ENCODE data around the gene C16orf95.

C16orf95 gene

DNA sequence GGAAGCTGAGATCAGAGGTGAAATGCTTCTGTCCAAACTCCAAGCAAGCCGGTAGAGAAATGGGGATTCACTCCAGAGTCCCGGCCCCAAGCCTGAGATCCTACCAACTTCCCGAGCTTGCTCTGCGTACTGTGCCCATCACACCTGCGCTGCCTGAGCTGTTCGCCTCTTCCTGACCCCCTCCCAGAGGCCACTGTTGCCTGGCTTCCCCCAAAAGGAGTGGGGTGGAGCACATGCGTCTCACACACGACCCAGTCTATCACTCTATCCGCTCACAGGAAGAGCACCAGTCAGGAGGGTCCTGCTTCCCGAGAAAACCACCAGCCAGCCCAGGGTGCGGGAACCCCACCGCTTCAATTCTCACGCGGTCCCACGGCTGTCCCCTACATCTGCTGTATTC lies 13.5 kb upstream of the C16orf95 start:
- H3K4me3 ChIP-seq (ENCODE audit: insufficient read length, low read depth), result no peak overlapping the region
- TF ChIP-seq SUZ12 (IDR thresholded peaks at IDR 0.05; ENCODE audit: extremely low read depth, insufficient read depth, insufficient read length) (no peak), ZNF274 (IDR thresholded peaks at IDR 0.05; ENCODE audit: low read depth, low read length) (no peak), YY1 (IDR thresholded peaks at IDR 0.05; ENCODE audit: insufficient read depth, insufficient read length) (no peak)
- peaks cover 83% of the 10 kb centered on the region for H3K36me3 ChIP-seq (ENCODE audit: insufficient read depth, insufficient read length, low read length)
- DNase-seq (ENCODE audit: low read depth, low spot score), result no peak
- H3K27me3 ChIP-seq (ENCODE audit: insufficient read depth, insufficient read length), result no peaks in the 10 kb centered on the region
- no peak overlapping the region for H3K9ac ChIP-seq (ENCODE audit: insufficient read length, low read depth)
- H3K9me3 ChIP-seq (ENCODE audit: insufficient read depth, low read length), result no peaks in the 10 kb centered on the region
- peaks cover 3% of the 10 kb centered on the region for H3K4me1 ChIP-seq (ENCODE audit: insufficient read depth, insufficient read length)

DNA sequence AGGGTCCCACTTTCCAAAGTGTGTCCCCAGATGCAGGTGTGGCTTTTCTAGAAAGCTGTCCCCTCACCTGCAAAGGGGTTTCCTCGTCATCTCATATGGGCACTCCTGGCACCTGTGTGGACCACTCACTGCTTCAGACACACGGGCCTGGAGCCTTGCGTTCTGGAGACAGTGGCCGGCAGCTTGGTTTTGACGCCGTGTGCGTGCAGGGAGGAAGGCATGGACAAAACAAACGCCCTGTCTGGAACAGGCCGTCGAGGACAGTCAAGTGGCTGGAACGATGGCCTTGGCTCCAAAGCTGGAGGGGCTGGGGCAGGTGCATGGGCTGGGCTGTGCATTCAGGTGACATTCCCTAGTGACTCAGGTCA lies 13.0 kb upstream of the C16orf95 start:
- no peak overlapping the region for H3K9ac ChIP-seq (ENCODE audit: insufficient read length, low read depth)
- H3K9me3 ChIP-seq (ENCODE audit: insufficient read depth, low read length), result no peaks in the 10 kb centered on the region
- no peak overlapping the region for H3K4me3 ChIP-seq (ENCODE audit: insufficient read length, low read depth)
- H3K36me3 ChIP-seq (ENCODE audit: insufficient read depth, insufficient read length, low read length), result peaks cover 80% of the 10 kb centered on the region
- H3K4me1 ChIP-seq (ENCODE audit: insufficient read depth, insufficient read length), result peaks cover 3% of the 10 kb centered on the region
- DNase-seq (ENCODE audit: low read depth, low spot score), result no peak
- TF ChIP-seq SUZ12 (IDR thresholded peaks at IDR 0.05; ENCODE audit: extremely low read depth, insufficient read depth, insufficient read length), result no peak
- no peak for TF ChIP-seq ZNF274 (IDR thresholded peaks at IDR 0.05; ENCODE audit: low read depth, low read length)
- no peak for TF ChIP-seq YY1 (IDR thresholded peaks at IDR 0.05; ENCODE audit: insufficient read depth, insufficient read length)
- H3K27me3 ChIP-seq (ENCODE audit: insufficient read depth, insufficient read length), result no peaks in the 10 kb centered on the region

DNA sequence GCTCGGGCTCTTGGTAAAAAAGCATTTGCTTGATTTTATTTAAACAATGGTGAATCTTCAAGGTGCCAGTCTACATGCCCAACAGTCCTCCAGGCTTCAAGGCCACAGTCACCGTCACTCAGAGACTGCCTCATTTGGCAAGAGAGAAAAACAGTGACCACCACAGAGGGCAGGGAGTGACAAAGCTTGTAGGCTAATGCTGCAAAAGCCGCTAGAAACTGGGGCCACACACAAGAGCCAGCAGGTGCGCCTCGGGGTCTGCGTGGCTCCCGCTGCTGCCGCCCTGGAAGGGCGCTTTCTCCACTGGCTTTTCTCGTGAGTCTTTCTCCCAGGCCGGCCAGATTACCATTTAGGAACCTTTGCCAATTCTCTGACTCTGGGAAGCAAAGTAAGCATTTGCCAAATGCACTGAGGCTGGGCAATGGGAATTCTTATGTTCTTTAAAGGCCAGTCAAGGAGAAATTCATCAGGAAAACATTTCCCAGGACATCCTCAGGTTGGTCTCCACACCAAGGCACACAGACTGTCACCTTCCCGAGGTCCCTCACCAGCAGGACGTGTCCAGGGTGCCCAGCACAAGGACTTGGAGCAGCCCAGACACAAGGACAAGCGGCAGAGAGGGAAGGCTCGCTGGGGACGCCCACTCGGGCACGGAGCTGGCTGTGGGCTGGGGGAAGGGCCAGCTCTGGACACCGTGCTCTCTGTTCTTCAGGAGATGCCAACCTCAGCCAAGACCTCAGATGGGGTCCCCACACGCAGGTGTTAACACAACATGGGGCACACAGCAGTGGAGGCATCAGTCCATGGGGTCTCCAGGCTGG lies 12.5 kb upstream of the C16orf95 start:
- H3K4me1 ChIP-seq (ENCODE audit: insufficient read depth, insufficient read length), result peaks cover 7% of the 10 kb centered on the region
- TF ChIP-seq SUZ12 (IDR thresholded peaks at IDR 0.05; ENCODE audit: extremely low read depth, insufficient read depth, insufficient read length) (no peak), YY1 (IDR thresholded peaks at IDR 0.05; ENCODE audit: insufficient read depth, insufficient read length) (no peak), ZNF274 (IDR thresholded peaks at IDR 0.05; ENCODE audit: low read depth, low read length) (no peak)
- no peaks in the 10 kb centered on the region for H3K27me3 ChIP-seq (ENCODE audit: insufficient read depth, insufficient read length)
- H3K9me3 ChIP-seq (ENCODE audit: insufficient read depth, low read length), result no peaks in the 10 kb centered on the region
- no peak overlapping the region for H3K4me3 ChIP-seq (ENCODE audit: insufficient read length, low read depth)
- DNase-seq (ENCODE audit: low read depth, low spot score), result no peak
- peaks cover 74% of the 10 kb centered on the region for H3K36me3 ChIP-seq (ENCODE audit: insufficient read depth, insufficient read length, low read length)
- H3K9ac ChIP-seq (ENCODE audit: insufficient read length, low read depth), result no peak overlapping the region

DNA sequence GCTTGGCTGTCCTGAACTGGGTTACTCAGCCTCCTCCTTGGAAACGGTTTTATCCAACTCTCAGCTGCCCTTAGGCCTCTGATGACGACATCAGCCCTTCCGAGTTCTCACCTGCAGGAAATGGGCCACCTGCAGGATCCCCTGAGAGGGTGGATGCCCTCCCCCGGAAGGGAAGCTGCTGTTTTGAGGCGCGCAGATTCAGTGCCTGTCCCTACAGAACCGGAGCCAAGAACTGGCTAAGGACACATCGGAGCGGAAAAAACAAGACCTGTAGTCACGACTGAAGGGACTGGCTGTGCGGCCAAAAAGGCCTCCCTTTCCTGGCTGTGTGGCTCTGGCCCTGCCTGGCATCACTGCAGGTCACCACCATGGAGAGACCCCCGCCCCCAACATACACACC lies 11.7 kb upstream of the C16orf95 start:
- no peak for DNase-seq (ENCODE audit: low read depth, low spot score)
- Histone ChIP-seq H3K36me3 (ENCODE audit: insufficient read depth, insufficient read length, low read length) (peaks cover 72% of the 10 kb centered on the region), H3K4me3 (ENCODE audit: insufficient read length, low read depth) (no peak overlapping the region), H3K27me3 (ENCODE audit: insufficient read depth, insufficient read length) (no peaks in the 10 kb centered on the region), H3K9ac (ENCODE audit: insufficient read length, low read depth) (no peak overlapping the region), H3K4me1 (ENCODE audit: insufficient read depth, insufficient read length) (peaks cover 11% of the 10 kb centered on the region), H3K9me3 (ENCODE audit: insufficient read depth, low read length) (no peaks in the 10 kb centered on the region)
- TF ChIP-seq YY1 (IDR thresholded peaks at IDR 0.05; ENCODE audit: insufficient read depth, insufficient read length), result no peak
- TF ChIP-seq SUZ12 (IDR thresholded peaks at IDR 0.05; ENCODE audit: extremely low read depth, insufficient read depth, insufficient read length), result no peak
- no peak for TF ChIP-seq ZNF274 (IDR thresholded peaks at IDR 0.05; ENCODE audit: low read depth, low read length)

DNA sequence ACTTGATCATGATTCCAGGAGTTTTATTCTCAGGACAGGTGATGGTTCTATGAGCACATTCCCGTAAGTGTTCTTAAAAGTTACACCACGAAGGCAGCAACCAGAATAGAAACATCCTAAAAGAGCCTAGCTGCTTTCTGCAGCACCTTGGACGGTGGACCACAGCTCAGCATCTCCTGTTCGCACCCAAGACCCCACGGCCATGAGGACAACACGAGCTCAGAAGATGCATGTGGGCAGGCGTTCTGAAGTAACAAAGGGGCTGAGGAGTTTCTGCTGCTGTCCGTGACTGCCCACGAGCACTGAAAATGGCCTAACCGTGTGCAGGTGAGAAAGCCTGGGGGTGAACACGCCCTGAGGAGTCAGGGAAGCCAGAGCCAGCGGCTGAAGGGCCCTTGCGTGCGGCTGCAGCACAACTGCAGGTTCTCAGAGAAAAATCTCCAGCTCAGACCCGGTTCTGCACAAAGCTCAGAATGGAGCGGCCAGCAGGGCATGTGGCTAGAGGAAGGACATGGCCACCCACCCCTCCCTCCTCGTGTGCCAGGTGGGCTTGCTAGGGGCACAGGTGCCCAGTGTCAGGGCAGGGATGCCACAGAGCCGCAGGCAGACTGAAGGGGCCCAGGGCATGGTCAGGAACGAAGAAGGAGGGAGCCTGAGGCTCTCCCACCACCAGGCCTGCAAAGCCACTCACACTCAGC lies 10.8 kb upstream of the C16orf95 start:
- H3K36me3 ChIP-seq (ENCODE audit: insufficient read depth, insufficient read length, low read length), result peaks cover 69% of the 10 kb centered on the region
- DNase-seq (ENCODE audit: low read depth, low spot score), result no peak
- no peak overlapping the region for H3K9ac ChIP-seq (ENCODE audit: insufficient read length, low read depth)
- TF ChIP-seq SUZ12 (IDR thresholded peaks at IDR 0.05; ENCODE audit: extremely low read depth, insufficient read depth, insufficient read length) (no peak), ZNF274 (IDR thresholded peaks at IDR 0.05; ENCODE audit: low read depth, low read length) (no peak), YY1 (IDR thresholded peaks at IDR 0.05; ENCODE audit: insufficient read depth, insufficient read length) (no peak)
- H3K4me1 ChIP-seq (ENCODE audit: insufficient read depth, insufficient read length), result peaks cover 16% of the 10 kb centered on the region
- H3K27me3 ChIP-seq (ENCODE audit: insufficient read depth, insufficient read length), result no peaks in the 10 kb centered on the region
- no peak overlapping the region for H3K4me3 ChIP-seq (ENCODE audit: insufficient read length, low read depth)
- H3K9me3 ChIP-seq (ENCODE audit: insufficient read depth, low read length), result no peaks in the 10 kb centered on the region

DNA sequence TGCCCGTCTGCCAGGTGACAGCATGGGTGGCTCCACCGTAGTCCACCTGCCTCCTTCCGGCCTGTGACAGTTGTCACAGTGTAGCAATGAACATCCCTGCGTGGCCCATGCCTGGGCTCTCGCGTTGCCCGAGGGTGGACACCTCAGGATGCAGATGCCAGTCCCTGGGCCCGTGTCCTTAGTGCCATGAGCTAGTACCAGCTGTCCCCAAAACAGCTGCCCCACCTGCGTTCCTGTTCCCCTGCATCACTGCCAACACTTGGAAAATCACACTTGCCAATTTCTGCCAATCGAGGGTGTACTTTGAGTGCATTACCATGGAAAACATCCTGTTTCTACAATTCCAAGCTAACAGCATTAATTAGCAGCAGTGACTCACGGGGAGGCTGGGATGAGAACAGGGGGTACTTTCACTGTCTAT lies 9.0 kb upstream of the C16orf95 start:
- H3K27me3 ChIP-seq (ENCODE audit: insufficient read depth, insufficient read length), result no peaks in the 10 kb centered on the region
- TF ChIP-seq ZNF274 (IDR thresholded peaks at IDR 0.05; ENCODE audit: low read depth, low read length), result no peak
- TF ChIP-seq SUZ12 (IDR thresholded peaks at IDR 0.05; ENCODE audit: extremely low read depth, insufficient read depth, insufficient read length), result no peak
- TF ChIP-seq YY1 (IDR thresholded peaks at IDR 0.05; ENCODE audit: insufficient read depth, insufficient read length), result no peak
- no peak overlapping the region for H3K4me3 ChIP-seq (ENCODE audit: insufficient read length, low read depth)
- DNase-seq (ENCODE audit: low read depth, low spot score), result no peak
- no peaks in the 10 kb centered on the region for H3K9me3 ChIP-seq (ENCODE audit: insufficient read depth, low read length)
- H3K36me3 ChIP-seq (ENCODE audit: insufficient read depth, insufficient read length, low read length), result peaks cover 59% of the 10 kb centered on the region
- H3K9ac ChIP-seq (ENCODE audit: insufficient read length, low read depth), result no peak overlapping the region
- H3K4me1 ChIP-seq (ENCODE audit: insufficient read depth, insufficient read length), result peaks cover 13% of the 10 kb centered on the region

DNA sequence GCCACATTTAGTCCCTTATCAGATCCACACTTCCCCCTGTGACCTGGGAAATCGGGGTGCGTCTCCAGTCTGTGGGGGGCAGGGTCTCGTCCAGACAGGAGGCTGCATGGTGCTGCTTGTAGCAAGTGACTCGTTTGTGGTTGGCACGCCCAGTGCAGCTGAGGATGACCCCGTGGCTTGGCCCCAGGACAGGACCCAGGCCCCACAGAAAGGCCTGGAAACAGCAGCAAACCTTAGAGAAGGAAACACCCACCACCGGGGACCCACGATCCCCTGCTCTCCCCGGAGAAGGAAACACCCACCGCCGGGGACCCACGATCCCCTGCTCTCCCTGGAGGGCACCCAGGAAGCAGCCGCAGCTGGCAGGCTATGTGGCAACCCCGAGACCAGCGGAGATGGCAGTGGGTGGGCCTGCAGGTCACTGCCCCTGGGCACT lies 8.2 kb upstream of the C16orf95 start:
- Histone ChIP-seq H3K4me1 (ENCODE audit: insufficient read depth, insufficient read length) (peaks cover 13% of the 10 kb centered on the region), H3K27me3 (ENCODE audit: insufficient read depth, insufficient read length) (no peaks in the 10 kb centered on the region), H3K36me3 (ENCODE audit: insufficient read depth, insufficient read length, low read length) (peaks cover 56% of the 10 kb centered on the region), H3K4me3 (ENCODE audit: insufficient read length, low read depth) (no peak overlapping the region), H3K9me3 (ENCODE audit: insufficient read depth, low read length) (no peaks in the 10 kb centered on the region), H3K9ac (ENCODE audit: insufficient read length, low read depth) (peak overlapping the region; percentile 44)
- TF ChIP-seq YY1 (IDR thresholded peaks at IDR 0.05; ENCODE audit: insufficient read depth, insufficient read length) (no peak), ZNF274 (IDR thresholded peaks at IDR 0.05; ENCODE audit: low read depth, low read length) (no peak), SUZ12 (IDR thresholded peaks at IDR 0.05; ENCODE audit: extremely low read depth, insufficient read depth, insufficient read length) (no peak)
- no peak for DNase-seq (ENCODE audit: low read depth, low spot score)

Measured in NT2/D1 (cell line).